ENCODE results near the gene C2orf68.

DNA sequence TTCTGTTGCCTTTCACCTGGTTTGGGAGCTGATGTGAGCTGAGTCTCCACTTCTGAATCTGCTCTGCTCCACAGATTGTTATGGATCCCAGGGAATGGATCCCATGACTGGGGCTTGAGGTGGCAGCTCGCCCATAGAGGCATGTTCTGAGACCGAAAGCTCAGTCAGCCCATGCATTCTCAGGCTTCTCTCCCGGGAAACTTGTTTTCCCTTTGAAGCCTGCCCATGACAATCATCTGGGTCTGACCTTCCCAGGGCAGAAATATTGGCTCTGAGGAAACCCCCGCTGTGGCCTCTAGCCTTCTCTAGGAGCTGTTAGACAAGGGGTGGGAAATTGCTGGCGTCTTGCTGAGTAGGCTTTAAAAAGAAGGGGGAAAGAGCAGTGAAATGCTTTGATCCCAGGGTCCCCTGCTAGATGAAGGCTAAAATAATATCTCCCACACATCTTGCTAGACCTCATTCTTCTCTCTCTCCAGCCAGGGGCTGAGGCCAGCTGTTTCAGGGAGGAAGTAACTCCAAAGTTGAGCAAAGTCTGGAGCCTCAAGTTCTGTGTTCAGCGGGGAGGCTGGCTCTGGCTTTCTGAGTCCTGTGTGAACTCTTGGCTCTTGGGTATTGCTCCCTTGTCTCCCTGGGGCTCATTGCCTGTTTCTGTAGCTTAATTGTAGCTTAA, 32.5 kb downstream of the C2orf68 start:
- no peak for TF ChIP-seq CTCF (conservative IDR thresholded peaks at IDR 0.05 in 1 of 2, IDR thresholded peaks at IDR 0.05 in 1 of 2; ENCODE audit: extremely low read depth in 1 of 2, insufficient read depth in 1 of 2, low read depth in 1 of 2, low read length in 2 of 2)
- no peak for TF ChIP-seq EZH2 (IDR thresholded peaks at IDR 0.05; ENCODE audit: borderline replicate concordance, low read length)
